Stomach (tissue), 4 donors: Measurements from ENCODE around the gene POP5.

ENCODE experiments used
- CTCF ChIP-seq, 7 experiments: fragments of 450-650 bp in 4 of 7; fragments of 200-600 bp in 3 of 7; sonication (generic) in 3 of 7; IDR thresholded peaks; one replicate each; pipeline ENCODE4 v1.5.1; 2016 to 2019; ENCODE audit warnings: antibody characterized with exemption in 7 of 7, control low read depth in 2 of 7, mild to moderate bottlenecking in 1 of 7
- EP300 ChIP-seq: sonication (generic); formaldehyde crosslinking; IDR thresholded peaks from one replicate; pipeline ENCODE4 v1.6.1; 2017; ENCODE audit warnings: antibody characterized with exemption
- POLR2A ChIP-seq, 4 donors: fragments of 450-650 bp; IDR thresholded peaks; one replicate each; pipeline ENCODE4 v1.6.1; 2016; ENCODE audit warnings: antibody characterized with exemption in 4 of 4, control low read depth in 2 of 4, mild to moderate bottlenecking in 1 of 4, moderate library complexity in 1 of 4
- POLR2AphosphoS5 ChIP-seq, 3 donors: sonication (generic); formaldehyde crosslinking; IDR thresholded peaks; one replicate each; pipeline ENCODE4 v1.6.1; 2016; ENCODE audit warnings: antibody characterized with exemption in 3 of 3

GRCh38 chr12:120586860-120587259, 5.7 kb upstream of the POP5 start:
- no peak for TF ChIP-seq CTCF (IDR thresholded peaks at IDR 0.05)
- no peak for TF ChIP-seq EP300
- TF ChIP-seq POLR2A (IDR thresholded peaks at IDR 0.05) = no peak
- no peak for TF ChIP-seq POLR2AphosphoS5 (IDR thresholded peaks at IDR 0.05)
